Sigmoid colon (tissue), 3 donors: ENCODE results near the gene CEMIP.

Source experiments
- CTCF ChIP-seq, 4 experiments: fragments of 450-650 bp in 3 of 4; fragments of 200-600 bp in 1 of 4; IDR thresholded peaks; one replicate each; pipeline ENCODE4 v1.5.1; 2016 to 2019; ENCODE audit warnings: antibody characterized with exemption in 4 of 4, mild to moderate bottlenecking in 3 of 4, moderate library complexity in 2 of 4
- POLR2A ChIP-seq, 2 donors: fragments of 450-650 bp; IDR thresholded peaks; one replicate each; pipeline ENCODE4 v1.6.1; 2016; ENCODE audit warnings: antibody characterized with exemption in 2 of 2, mild to moderate bottlenecking in 2 of 2, moderate library complexity in 2 of 2

- TF ChIP-seq POLR2A (IDR thresholded peaks at IDR 0.05) (no peak), CTCF (IDR thresholded peaks at IDR 0.05) (no peak)
These were observed 43.1 kb downstream of the CEMIP start for GRCh38 chr15:80822256-80822655.
